Islet precursor cell (in vitro differentiated cells): ENCODE measurements around the gene RDM1.
A peak's percentile ranks its signal among the peaks of the same experiment; 100 is the strongest.

Experiments
- DNase-seq: peaks from one replicate; pipeline ENCODE4 v3.0.0-alpha.2; 2018

The RDM1 gene

GRCh38 chr17:35931794-35932425 is 1.3 kb upstream of the RDM1 start:
- no peak for DNase-seq

- DNase-seq: no peak
These were observed 2.9 kb downstream of the RDM1 start for GRCh38 chr17:35927714-35928113.

GRCh38 chr17:35923609-35924114 is 6.9 kb downstream of the RDM1 start:
- no peak for DNase-seq

GRCh38 chr17:35920229-35920628 is 10.3 kb downstream of the RDM1 start:
- DNase-seq: no peak

GRCh38 chr17:35918665-35919064 is 11.9 kb downstream of the RDM1 start:
- DNase-seq: no peak

GRCh38 chr17:35917519-35918213 is 12.9 kb downstream of the RDM1 start:
- DNase-seq: no peak

- DNase-seq: no peak
These were observed 15.2 kb downstream of the RDM1 start for GRCh38 chr17:35915153-35915964.

- DNase-seq: no peak
These were observed 16.2 kb downstream of the RDM1 start for GRCh38 chr17:35914354-35914753.

GRCh38 chr17:35913609-35914008 is 17.0 kb downstream of the RDM1 start:
- DNase-seq: no peak

- no peak for DNase-seq
These were observed 17.6 kb downstream of the RDM1 start for GRCh38 chr17:35912942-35913341.

GRCh38 chr17:35912339-35912912 is 18.1 kb downstream of the RDM1 start:
- DNase-seq: no peak

GRCh38 chr17:35909408-35909807 is 21.2 kb downstream of the RDM1 start:
- DNase-seq: no peak

- DNase-seq: no peak
These were observed 22.9 kb downstream of the RDM1 start for GRCh38 chr17:35907691-35908090.

GRCh38 chr17:35906926-35907637 is 23.5 kb downstream of the RDM1 start:
- no peak for DNase-seq

GRCh38 chr17:35906191-35906925 is 24.2 kb downstream of the RDM1 start:
- no peak for DNase-seq

GRCh38 chr17:35903451-35903850 is 27.1 kb downstream of the RDM1 start:
- DNase-seq: no peak

GRCh38 chr17:35901631-35902175 is 28.9 kb downstream of the RDM1 start:
- DNase-seq: no peak

GRCh38 chr17:35900708-35901480 is 29.7 kb downstream of the RDM1 start:
- DNase-seq: peak; percentile 79

- no peak for DNase-seq
These were observed 30.3 kb downstream of the RDM1 start for GRCh38 chr17:35900280-35900679.

- DNase-seq: no peak
These were observed 32.1 kb downstream of the RDM1 start for GRCh38 chr17:35898283-35899070.
